Measurements from ENCODE around the gene LINC00632.

Gene LINC00632

GRCh38 chrX:140701480-140701879 lies 8.1 kb upstream of the LINC00632 start:
- Histone ChIP-seq H3K4me1 (ENCODE audit: control insufficient read depth, low read length) (no peaks in the 10 kb centered on the region), H3K9me3 (ENCODE audit: control insufficient read depth, insufficient read depth, low read length) (no peaks in the 10 kb centered on the region), H3K4me2 (ENCODE audit: low read length) (no peak overlapping the region)

GRCh38 chrX:140710710-140711109 lies 1.2 kb downstream of the LINC00632 start:
- no peak overlapping the region for H3K4me3 ChIP-seq (ENCODE audit: low read length)
- no peak overlapping the region for H3K4me2 ChIP-seq (ENCODE audit: low read length)

More at GRCh38 chrX:140701480-140701879, 8.1 kb upstream of the LINC00632 start:
- Histone ChIP-seq H3K4me3 (ENCODE audit: low read length) (no peak overlapping the region), H3K27ac (ENCODE audit: low read depth, low read length) (no peak overlapping the region), H3K79me2 (ENCODE audit: control insufficient read depth, low read length) (no peaks in the 10 kb centered on the region), H3K36me3 (ENCODE audit: control insufficient read depth, low read length) (no peaks in the 10 kb centered on the region), H4K20me1 (ENCODE audit: control insufficient read depth, insufficient read depth, low read depth, low read length) (no peaks in the 10 kb centered on the region), H3K9me2 (replicated peaks; ENCODE audit: control insufficient read depth, low read length) (no peaks in the 10 kb centered on the region), H3K27me3 (ENCODE audit: control insufficient read depth, low read length) (no peaks in the 10 kb centered on the region), H3F3A (ENCODE audit: control insufficient read depth, insufficient read depth) (no peaks in the 10 kb centered on the region)
- TF ChIP-seq EZH2phosphoT487 (IDR thresholded peaks at IDR 0.05; ENCODE audit: borderline replicate concordance, low read length) = no peak
- peak; percentile 14 for TF ChIP-seq CTCF (IDR thresholded peaks at IDR 0.05; ENCODE audit: low read depth, low read length, poor library complexity, severe bottlenecking)

GRCh38 chrX:140711894-140712293 lies 2.3 kb downstream of the LINC00632 start:
- Histone ChIP-seq H3K27ac (ENCODE audit: low read depth, low read length) (no peak overlapping the region), H3K4me1 (ENCODE audit: control insufficient read depth, low read length) (no peaks in the 10 kb centered on the region), H3K79me2 (ENCODE audit: control insufficient read depth, low read length) (no peaks in the 10 kb centered on the region), H3K4me3 (ENCODE audit: low read length) (no peak overlapping the region), H3K9me2 (replicated peaks; ENCODE audit: control insufficient read depth, low read length) (no peaks in the 10 kb centered on the region), H3K27me3 (ENCODE audit: control insufficient read depth, low read length) (no peaks in the 10 kb centered on the region), H3F3A (ENCODE audit: control insufficient read depth, insufficient read depth) (no peaks in the 10 kb centered on the region), H3K9me3 (ENCODE audit: control insufficient read depth, insufficient read depth, low read length) (no peaks in the 10 kb centered on the region), H3K36me3 (ENCODE audit: control insufficient read depth, low read length) (no peaks in the 10 kb centered on the region), H3K4me2 (ENCODE audit: low read length) (no peak overlapping the region), H4K20me1 (ENCODE audit: control insufficient read depth, insufficient read depth, low read depth, low read length) (no peaks in the 10 kb centered on the region)
- no peak for TF ChIP-seq EZH2phosphoT487 (IDR thresholded peaks at IDR 0.05; ENCODE audit: borderline replicate concordance, low read length)

More at GRCh38 chrX:140710710-140711109, 1.2 kb downstream of the LINC00632 start:
- TF ChIP-seq CTCF (IDR thresholded peaks at IDR 0.05; ENCODE audit: low read depth, low read length, poor library complexity, severe bottlenecking) (no peak), EZH2phosphoT487 (IDR thresholded peaks at IDR 0.05; ENCODE audit: borderline replicate concordance, low read length) (no peak)
- no peaks in the 10 kb centered on the region for H3K4me1 ChIP-seq (ENCODE audit: control insufficient read depth, low read length)
- no peaks in the 10 kb centered on the region for H3K9me3 ChIP-seq (ENCODE audit: control insufficient read depth, insufficient read depth, low read length)
- no peaks in the 10 kb centered on the region for H3K79me2 ChIP-seq (ENCODE audit: control insufficient read depth, low read length)
- no peak overlapping the region for H3K27ac ChIP-seq (ENCODE audit: low read depth, low read length)
- H3K27me3 ChIP-seq (ENCODE audit: control insufficient read depth, low read length) = no peaks in the 10 kb centered on the region
- no peaks in the 10 kb centered on the region for H3K36me3 ChIP-seq (ENCODE audit: control insufficient read depth, low read length)
- no peaks in the 10 kb centered on the region for H4K20me1 ChIP-seq (ENCODE audit: control insufficient read depth, insufficient read depth, low read depth, low read length)
- H3K9me2 ChIP-seq (replicated peaks; ENCODE audit: control insufficient read depth, low read length) = no peaks in the 10 kb centered on the region
- no peaks in the 10 kb centered on the region for H3F3A ChIP-seq (ENCODE audit: control insufficient read depth, insufficient read depth)

- Histone ChIP-seq H3K4me1 (ENCODE audit: control insufficient read depth, low read length) (no peaks in the 10 kb centered on the region), H3K27ac (ENCODE audit: low read depth, low read length) (no peak overlapping the region), H3K36me3 (ENCODE audit: control insufficient read depth, low read length) (no peaks in the 10 kb centered on the region), H4K20me1 (ENCODE audit: control insufficient read depth, insufficient read depth, low read depth, low read length) (no peaks in the 10 kb centered on the region), H3K9me3 (ENCODE audit: control insufficient read depth, insufficient read depth, low read length) (no peaks in the 10 kb centered on the region), H3K79me2 (ENCODE audit: control insufficient read depth, low read length) (no peaks in the 10 kb centered on the region), H3K27me3 (ENCODE audit: control insufficient read depth, low read length) (no peaks in the 10 kb centered on the region), H3F3A (ENCODE audit: control insufficient read depth, insufficient read depth) (no peaks in the 10 kb centered on the region), H3K4me3 (ENCODE audit: low read length) (no peak overlapping the region), H3K4me2 (ENCODE audit: low read length) (no peak overlapping the region), H3K9me2 (replicated peaks; ENCODE audit: control insufficient read depth, low read length) (no peaks in the 10 kb centered on the region)
- TF ChIP-seq CTCF (IDR thresholded peaks at IDR 0.05; ENCODE audit: low read depth, low read length, poor library complexity, severe bottlenecking) (no peak), EZH2phosphoT487 (IDR thresholded peaks at IDR 0.05; ENCODE audit: borderline replicate concordance, low read length) (no peak)
Observed at GRCh38 chrX:140712413-140713173, 3.0 kb downstream of the LINC00632 start.
